AG09319 (cell line): ENCODE results near the gene RAB3GAP1.

ENCODE experiments used
- DNase-seq: peaks from one replicate; pipeline ENCODE4 v3.0.0-alpha.2; 2010; ENCODE audit warnings: low read depth; ENCODE audit errors: extremely low read depth
- TF ChIP-seq, protein P1 (sequence below): IDR thresholded peaks from 2 replicates; pipeline ENCODE4 v1.5.1; 2011; ENCODE audit warnings: low read depth, mild to moderate bottlenecking, inconsistent platforms, low read length, moderate library complexity

Gene RAB3GAP1

DNA sequence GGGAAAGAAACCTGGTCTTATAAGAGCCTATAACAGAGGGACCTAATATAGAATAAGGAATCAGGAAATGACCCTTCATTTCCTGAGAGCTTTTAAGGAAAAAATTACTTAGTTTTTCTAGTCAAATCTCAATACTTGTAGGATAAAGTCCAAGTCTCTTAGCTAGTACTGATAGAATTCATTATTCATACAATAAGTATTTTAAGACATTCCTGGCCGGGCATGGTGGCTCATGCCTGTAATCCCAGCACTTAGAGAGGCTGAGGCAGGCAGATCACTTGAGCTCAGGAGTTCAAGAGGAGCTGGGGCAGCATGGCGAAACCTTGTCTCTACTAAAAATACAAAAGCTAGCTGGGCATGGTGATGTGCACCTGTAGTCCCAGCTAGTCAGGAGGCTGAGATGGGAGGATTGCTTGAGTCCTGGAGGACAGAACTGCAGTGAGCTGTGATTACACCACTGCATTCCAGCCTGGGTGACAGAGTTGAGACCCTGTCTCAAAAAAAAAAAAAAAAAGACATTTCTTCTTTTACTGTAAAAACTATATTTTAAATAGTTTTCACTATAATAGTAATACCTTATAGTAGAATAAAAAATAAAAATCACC lies 3.2 kb downstream of the RAB3GAP1 start:
- TF ChIP-seq, protein P1, sequence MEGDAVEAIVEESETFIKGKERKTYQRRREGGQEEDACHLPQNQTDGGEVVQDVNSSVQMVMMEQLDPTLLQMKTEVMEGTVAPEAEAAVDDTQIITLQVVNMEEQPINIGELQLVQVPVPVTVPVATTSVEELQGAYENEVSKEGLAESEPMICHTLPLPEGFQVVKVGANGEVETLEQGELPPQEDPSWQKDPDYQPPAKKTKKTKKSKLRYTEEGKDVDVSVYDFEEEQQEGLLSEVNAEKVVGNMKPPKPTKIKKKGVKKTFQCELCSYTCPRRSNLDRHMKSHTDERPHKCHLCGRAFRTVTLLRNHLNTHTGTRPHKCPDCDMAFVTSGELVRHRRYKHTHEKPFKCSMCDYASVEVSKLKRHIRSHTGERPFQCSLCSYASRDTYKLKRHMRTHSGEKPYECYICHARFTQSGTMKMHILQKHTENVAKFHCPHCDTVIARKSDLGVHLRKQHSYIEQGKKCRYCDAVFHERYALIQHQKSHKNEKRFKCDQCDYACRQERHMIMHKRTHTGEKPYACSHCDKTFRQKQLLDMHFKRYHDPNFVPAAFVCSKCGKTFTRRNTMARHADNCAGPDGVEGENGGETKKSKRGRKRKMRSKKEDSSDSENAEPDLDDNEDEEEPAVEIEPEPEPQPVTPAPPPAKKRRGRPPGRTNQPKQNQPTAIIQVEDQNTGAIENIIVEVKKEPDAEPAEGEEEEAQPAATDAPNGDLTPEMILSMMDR: no peak
- DNase-seq: peak; percentile 27

- DNase-seq: no peak
- TF ChIP-seq, protein P1: no peak
Observed at GRCh38 chr2:135056790-135057189, 4.7 kb downstream of the RAB3GAP1 start.

GRCh38 chr2:135059577-135059976 lies 7.5 kb downstream of the RAB3GAP1 start:
- DNase-seq: no peak
- TF ChIP-seq, protein P1: no peak

DNA sequence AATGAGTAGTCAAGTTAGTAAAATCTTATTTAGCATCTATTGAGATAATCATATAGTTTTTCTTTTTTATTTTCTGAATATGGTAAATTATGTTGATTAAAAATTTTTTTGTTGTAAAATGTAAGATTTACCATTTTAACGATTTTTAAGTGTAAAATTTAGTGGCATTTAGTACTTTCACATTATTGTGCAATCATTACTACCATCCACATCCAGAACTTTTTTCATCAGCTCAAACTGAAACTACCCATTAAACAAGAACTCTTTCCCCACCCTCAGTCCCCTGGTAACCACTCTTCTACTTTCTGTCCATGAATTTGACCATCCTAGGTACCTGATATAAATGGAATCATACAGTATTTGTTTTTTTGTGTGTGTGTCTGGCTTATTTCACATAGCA lies 11.1 kb downstream of the RAB3GAP1 start:
- DNase-seq: no peak

GRCh38 chr2:135064149-135064548 lies 12.1 kb downstream of the RAB3GAP1 start:
- no peak for DNase-seq
- TF ChIP-seq, protein P1: no peak

More for the DNA sequence above, 11.1 kb downstream of the RAB3GAP1 start:
- TF ChIP-seq, protein P1: no peak

GRCh38 chr2:135066710-135067109 lies 14.6 kb downstream of the RAB3GAP1 start:
- no peak for DNase-seq
- TF ChIP-seq, protein P1: no peak

- no peak for DNase-seq
Observed at GRCh38 chr2:135072125-135072997, 20.3 kb downstream of the RAB3GAP1 start.

More at GRCh38 chr2:135072125-135072997, 20.3 kb downstream of the RAB3GAP1 start:
- TF ChIP-seq, protein P1: no peak
